ENCODE results near the gene SLX9.
"Not testable (repeated sequence)": the region's sequence is repeated elsewhere in the genome, so short reads cannot be mapped to it uniquely, and the experiment has no call there.

SLX9 gene

GRCh38 chr21:44902268-44903049, 37.4 kb upstream of the SLX9 start:
- DNase-seq, result no peak

- DNase-seq, result peak; percentile 55 to 71
These were observed 36.7 kb upstream of the SLX9 start for GRCh38 chr21:44903050-44903685.

- DNase-seq, result no peak
These were observed 36.1 kb upstream of the SLX9 start for GRCh38 chr21:44903689-44904088.

- DNase-seq, result no peak
These were observed 35.5 kb upstream of the SLX9 start for GRCh38 chr21:44904141-44904923.

- DNase-seq, result no peak
These were observed 34.7 kb upstream of the SLX9 start for GRCh38 chr21:44905016-44905727.

- peak; percentile 59 to 61 for DNase-seq
These were observed 34.1 kb upstream of the SLX9 start for GRCh38 chr21:44905728-44906090.

GRCh38 chr21:44907225-44907965, 32.4 kb upstream of the SLX9 start:
- DNase-seq, result no peak

- peak; percentile 93 to 94 for DNase-seq
These were observed 31.6 kb upstream of the SLX9 start for GRCh38 chr21:44907966-44908895.

- no peak for DNase-seq
These were observed 30.9 kb upstream of the SLX9 start for GRCh38 chr21:44908908-44909307.

- DNase-seq, result no peak
These were observed 30.1 kb upstream of the SLX9 start for GRCh38 chr21:44909719-44910118.

GRCh38 chr21:44910229-44911067, 29.4 kb upstream of the SLX9 start:
- DNase-seq, result no peak

GRCh38 chr21:44911068-44911383, 28.8 kb upstream of the SLX9 start:
- DNase-seq, result no peak

- DNase-seq, result peak; percentile 67 to 74
These were observed 28.3 kb upstream of the SLX9 start for GRCh38 chr21:44911384-44912157.

GRCh38 chr21:44912158-44912473, 27.7 kb upstream of the SLX9 start:
- no peak for DNase-seq

GRCh38 chr21:44912506-44913412, 27.1 kb upstream of the SLX9 start:
- not testable (repeated sequence) for DNase-seq

- DNase-seq, result no peak
These were observed 26.2 kb upstream of the SLX9 start for GRCh38 chr21:44913425-44914175.

- peak; percentile 66 to 81 for DNase-seq
These were observed 25.5 kb upstream of the SLX9 start for GRCh38 chr21:44914176-44914874.

Measured in inflammatory macrophage (primary cell).